B cell (primary cell): ENCODE measurements around the gene NPHS2. TPM values are rescaled to one million over a fixed set of nuclear protein-coding genes. Genes with fewer than 3 reads are reported as not detected.

Experiments used
- ATAC-seq: fragments of 200-7000 bp; cut with Tn5 transposase; one replicate; pipeline ENCODE4 v1.10.0; 2021; ENCODE audit warnings: low read depth, mild to moderate bottlenecking, moderate number of reproducible peaks, moderate library complexity
- CTCF ChIA-PET: fragments of 350-600 bp; sonication (Branson Sonifier 250); formaldehyde crosslinking; loops from one replicate; lab custom pipeline; 2021; ENCODE audit warnings: antibody characterized with exemption, inconsistent platforms; lab: Charles Lee
- POLR2A ChIA-PET: fragments of 350-600 bp; sonication (Branson Sonifier 250); formaldehyde crosslinking; loops from one replicate; lab custom pipeline; 2021; ENCODE audit warnings: antibody characterized with exemption; lab: Charles Lee
- DNase-seq: peaks from one replicate; pipeline ENCODE4 v3.0.0; 2013
- H2AFZ ChIP-seq: 2 replicates; pipeline ENCODE4 v1.6.1; 2012; ENCODE audit warnings: mild to moderate bottlenecking, low read depth, low read length; ENCODE audit not compliant: insufficient read depth, poor library complexity, severe bottlenecking
- H3K27ac ChIP-seq, 2 donors: 1 replicate in 1 of 2; 2 replicates in 1 of 2; pipeline ENCODE4 v1.5.1; 2012 to 2013; ENCODE audit warnings: low read length in 2 of 2, mild to moderate bottlenecking in 2 of 2, moderate library complexity in 1 of 2
- H3K27me3 ChIP-seq, 4 experiments: fragments of 200-600 bp in 1 of 4; sonication (generic) in 1 of 4; replicated peaks in 1 of 4; 1 replicate in 2 of 4; 2 replicates in 2 of 4; pipeline versions ENCODE4 v1.6.1 to v1.7.0; 2013 to 2016; ENCODE audit warnings: low read length in 3 of 4, mild to moderate bottlenecking in 2 of 4, mixed read lengths in 1 of 4, moderate library complexity in 1 of 4; ENCODE audit not compliant: insufficient read depth in 4 of 4, control insufficient read depth in 3 of 4; ENCODE audit errors: control extremely low read depth in 1 of 4
- H3K36me3 ChIP-seq, 2 experiments: replicated peaks in 1 of 2; 1 replicate in 1 of 2; 2 replicates in 1 of 2; pipeline versions ENCODE4 v1.6.1 to v1.7.1; 2013; ENCODE audit warnings: low read length in 1 of 2; ENCODE audit not compliant: insufficient read depth in 2 of 2, control insufficient read depth in 1 of 2; ENCODE audit errors: control extremely low read depth in 1 of 2, extremely low read depth in 1 of 2
- H3K4me1 ChIP-seq, 2 donors: fragments of 200-600 bp in 1 of 2; sonication (generic) in 1 of 2; 1 replicate in 1 of 2; 2 replicates in 1 of 2; pipeline versions ENCODE4 v1.5.1 to v1.6.1; 2013 to 2017; ENCODE audit warnings: low read length in 2 of 2; ENCODE audit not compliant: control insufficient read depth in 2 of 2, insufficient read depth in 2 of 2
- H3K4me2 ChIP-seq: replicated peaks from 2 replicates; pipeline ENCODE3; 2012; ENCODE audit warnings: mild to moderate bottlenecking, low read depth, low read length; ENCODE audit not compliant: poor library complexity, severe bottlenecking
- H3K4me3 ChIP-seq, 5 experiments: fragments of 200-600 bp in 1 of 5; sonication (generic) in 1 of 5; 1 replicate in 3 of 5; 2 replicates in 2 of 5; pipeline versions ENCODE4 v1.5.1 to v1.7.0; 2011 to 2016; ENCODE audit warnings: low read length in 4 of 5, mild to moderate bottlenecking in 4 of 5, low read depth in 2 of 5, control low read depth in 1 of 5, moderate library complexity in 1 of 5; ENCODE audit not compliant: insufficient read depth in 1 of 5; ENCODE audit errors: control extremely low read depth in 1 of 5, extremely low read depth in 1 of 5
- H3K79me2 ChIP-seq: fragments of 200-600 bp; sonication (generic); one replicate; pipeline ENCODE4 v1.6.0; 2016; ENCODE audit warnings: low read length; ENCODE audit not compliant: control insufficient read depth, insufficient read depth
- H3K9ac ChIP-seq: fragments of 200-600 bp; sonication (generic); 2 replicates; pipeline ENCODE4 v1.6.1; 2017; ENCODE audit warnings: mild to moderate bottlenecking, low read length, moderate library complexity
- H3K9me3 ChIP-seq, 3 donors: one replicate each; pipeline versions ENCODE4 v1.6.1 to v1.7.1; 2013; ENCODE audit warnings: low read length in 2 of 3; ENCODE audit not compliant: control insufficient read depth in 2 of 3, insufficient read depth in 1 of 3; ENCODE audit errors: control extremely low read depth in 1 of 3
- H4K20me1 ChIP-seq: 2 replicates; pipeline ENCODE4 v1.6.0; 2012; ENCODE audit warnings: mild to moderate bottlenecking, low read length; ENCODE audit not compliant: insufficient read depth, control insufficient read depth, poor library complexity, severe bottlenecking
- H3K27ac Mint-ChIP-seq: one replicate; pipeline ENCODE4 v1.8.0; 2021; ENCODE audit warnings: mixed read lengths
- H3K27me3 Mint-ChIP-seq: one replicate; pipeline ENCODE4 v1.8.0; 2021; ENCODE audit warnings: mixed read lengths
- H3K4me1 Mint-ChIP-seq: one replicate; pipeline ENCODE4 v1.8.0; 2021; ENCODE audit warnings: mixed read lengths
- H3K4me3 Mint-ChIP-seq: one replicate; pipeline ENCODE4 v1.8.0; 2021; ENCODE audit warnings: mixed read lengths
- H3K9me3 Mint-ChIP-seq: one replicate; pipeline ENCODE4 v1.8.0; 2022; ENCODE audit warnings: mixed read lengths; ENCODE audit not compliant: insufficient read depth
- EZH2 ChIP-seq: IDR thresholded peaks from 2 replicates; pipeline ENCODE4 v1.6.1; 2012; ENCODE audit warnings: borderline replicate concordance, low read depth, mild to moderate bottlenecking, moderate library complexity, low read length; ENCODE audit not compliant: insufficient read depth, poor library complexity, severe bottlenecking
- WGBS: methylation state at CpG from one replicate; pipeline ENCODE4 v1.1.5; 2013; ENCODE audit warnings: missing lambda C conversion rate; ENCODE audit not compliant: insufficient coverage; 5-methylcytosine and 5-hydroxymethylcytosine counted together
- intact Hi-C: fragments of 100-400 bp; cut with micrococcal nuclease; formaldehyde crosslinking; loops from one replicate; pipeline ENCODE4 v1.10.0; 2022
- polyA plus RNA-seq: library from polyadenylated mRNA; depleted of rRNA; stranded (reverse); fragments of >200 nt; gene quantifications from 2 replicates; pipeline ENCODE4 v1.2.3, GENCODE V29; 2012
- total RNA-seq, 2 donors: library from RNA; stranded (reverse); fragments of 120-200 nt in 1 of 2; gene quantifications; 1 replicate in 1 of 2; 2 replicates in 1 of 2; pipeline versions ENCODE4 v1.2.3 to v1.2.4, GENCODE V29; 2013 to 2022
- TF ChIP-seq, protein P1 (sequence below): fragments of 200-600 bp; IDR thresholded peaks from one replicate; pipeline ENCODE4 v1.8.0; 2022; ENCODE audit warnings: antibody characterized with exemption, mild to moderate bottlenecking

NPHS2 gene
- total and polyA plus RNA-seq, 2 donors (not counting 1 experiment from before 2014, with no cell fraction given) = not detected

DNA sequence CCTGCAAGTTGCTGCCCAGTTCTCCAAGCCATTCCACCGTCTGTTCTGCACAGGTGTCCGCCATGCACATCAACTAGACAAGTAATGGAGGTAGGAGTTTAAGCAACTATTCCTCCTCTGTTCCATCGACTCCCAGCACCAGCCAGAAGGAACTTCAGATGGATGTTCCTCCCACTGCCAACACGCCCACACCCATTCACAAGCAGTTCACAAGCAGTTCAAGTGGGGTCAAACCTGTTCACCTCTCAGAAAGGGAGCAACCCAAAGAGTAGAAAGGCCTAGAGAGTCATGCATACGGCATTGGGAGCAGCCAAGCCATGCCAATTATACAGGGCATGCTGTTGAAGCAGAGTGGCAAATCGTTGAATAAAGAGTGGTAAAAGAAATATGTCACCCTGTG lies 11.6 kb upstream of the NPHS2 start:
- no peaks in the 10 kb centered on the region for H3K4me1 ChIP-seq

DNA sequence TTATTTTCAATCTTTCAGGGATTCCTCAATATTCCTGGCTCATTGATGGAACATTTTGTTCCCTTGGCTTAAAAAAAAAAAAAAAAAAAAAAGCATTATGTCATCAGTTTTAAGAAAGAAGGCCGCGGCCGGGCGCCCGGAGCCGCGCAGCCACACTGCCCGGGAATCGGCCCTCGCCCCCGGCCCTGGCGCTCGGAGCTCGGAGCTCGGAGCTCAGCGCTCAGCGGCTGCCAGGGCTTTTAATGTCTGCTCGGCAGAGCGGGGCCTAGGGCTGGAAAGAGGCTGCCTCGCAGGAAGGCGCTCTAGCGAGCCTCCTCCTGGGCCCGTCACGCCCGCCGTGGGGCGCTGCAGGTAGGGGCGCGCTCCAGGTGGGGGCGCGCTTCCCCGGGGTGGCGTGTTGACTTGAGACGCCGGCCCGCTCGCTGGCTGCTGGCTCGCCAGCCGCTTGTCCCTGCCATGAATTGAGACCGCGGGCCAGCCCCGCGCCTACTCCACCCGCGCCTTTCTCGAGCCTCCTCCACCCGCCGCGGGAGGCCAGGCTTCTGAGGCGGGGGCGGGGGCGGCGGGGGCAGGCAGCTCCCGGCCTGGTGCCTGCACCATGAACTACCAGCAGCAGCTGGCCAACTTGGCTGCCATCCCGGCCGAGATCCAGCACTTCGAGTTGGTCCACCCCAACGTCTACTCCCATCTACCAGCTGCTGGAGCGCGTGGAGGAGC lies 10.5 kb upstream of the NPHS2 start:
- Histone ChIP-seq H3K27me3 (peaks cover 0 to 23% (median 7%) of the 10 kb centered on the region in 4 experiments), H3K4me2 (peak overlapping the region; percentile 5), H3K79me2 (no peaks in the 10 kb centered on the region), H3K36me3 (no peaks in the 10 kb centered on the region), H3K4me3 (no peak overlapping the region), H3K9me3 (peaks cover 0 to 16% (median 0%) of the 10 kb centered on the region in 3 donors), H3K9ac (no peak overlapping the region), H3K27ac (no peak overlapping the region), H3K4me1 (no peaks in the 10 kb centered on the region), H4K20me1 (no peaks in the 10 kb centered on the region), H2AFZ (no peak overlapping the region)
- intact Hi-C loops = no loop called here
- ChIA-PET POLR2A (no interaction called here), CTCF (no interaction called here)
- no peak for DNase-seq
- ATAC-seq = no peak
- Mint-ChIP-seq H3K27me3 (peaks cover 59% of the 10 kb centered on the region), H3K4me1 (no peaks in the 10 kb centered on the region), H3K9me3 (no peaks in the 10 kb centered on the region), H3K4me3 (no peak overlapping the region), H3K27ac (no peak overlapping the region)
- WGBS = 18% methylated on average over 59 of the region's 60 CpGs
- TF ChIP-seq, protein P1, sequence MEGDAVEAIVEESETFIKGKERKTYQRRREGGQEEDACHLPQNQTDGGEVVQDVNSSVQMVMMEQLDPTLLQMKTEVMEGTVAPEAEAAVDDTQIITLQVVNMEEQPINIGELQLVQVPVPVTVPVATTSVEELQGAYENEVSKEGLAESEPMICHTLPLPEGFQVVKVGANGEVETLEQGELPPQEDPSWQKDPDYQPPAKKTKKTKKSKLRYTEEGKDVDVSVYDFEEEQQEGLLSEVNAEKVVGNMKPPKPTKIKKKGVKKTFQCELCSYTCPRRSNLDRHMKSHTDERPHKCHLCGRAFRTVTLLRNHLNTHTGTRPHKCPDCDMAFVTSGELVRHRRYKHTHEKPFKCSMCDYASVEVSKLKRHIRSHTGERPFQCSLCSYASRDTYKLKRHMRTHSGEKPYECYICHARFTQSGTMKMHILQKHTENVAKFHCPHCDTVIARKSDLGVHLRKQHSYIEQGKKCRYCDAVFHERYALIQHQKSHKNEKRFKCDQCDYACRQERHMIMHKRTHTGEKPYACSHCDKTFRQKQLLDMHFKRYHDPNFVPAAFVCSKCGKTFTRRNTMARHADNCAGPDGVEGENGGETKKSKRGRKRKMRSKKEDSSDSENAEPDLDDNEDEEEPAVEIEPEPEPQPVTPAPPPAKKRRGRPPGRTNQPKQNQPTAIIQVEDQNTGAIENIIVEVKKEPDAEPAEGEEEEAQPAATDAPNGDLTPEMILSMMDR = no peak
- TF ChIP-seq EZH2 = no peak

More for the DNA sequence above, 11.6 kb upstream of the NPHS2 start:
- H3K4me3 ChIP-seq = no peak overlapping the region
- no peaks in the 10 kb centered on the region for H4K20me1 ChIP-seq
- H3K9me3 Mint-ChIP-seq = no peaks in the 10 kb centered on the region
- no peak overlapping the region for H3K4me2 ChIP-seq
- peaks cover 0 to 28% (median 9%) of the 10 kb centered on the region in 4 experiments for H3K27me3 ChIP-seq
- H3K9me3 ChIP-seq = peaks cover 0 to 24% (median 0%) of the 10 kb centered on the region in 3 donors
- H3K27ac ChIP-seq = no peak overlapping the region
- H3K27me3 Mint-ChIP-seq = peaks cover 56% of the 10 kb centered on the region
- no peak overlapping the region for H3K4me3 Mint-ChIP-seq
- TF ChIP-seq, protein P1 = no peak
- no peak for TF ChIP-seq EZH2
- 85% methylated on average over 4 of the region's 6 CpGs for whole genome bisulfite sequencing
- H3K4me1 Mint-ChIP-seq = no peaks in the 10 kb centered on the region
- no peaks in the 10 kb centered on the region for H3K79me2 ChIP-seq
- H3K36me3 ChIP-seq = no peaks in the 10 kb centered on the region
- H3K9ac ChIP-seq = no peak overlapping the region
- ChIA-PET POLR2A (no interaction called here), CTCF (no interaction called here)
- no peak overlapping the region for H2AFZ ChIP-seq
- DNase-seq = no peak
- H3K27ac Mint-ChIP-seq = no peak overlapping the region
- ATAC-seq = no peak
- intact Hi-C loops = no loop called here
